ENCODE results near the gene ATG2A.
A peak's percentile ranks its signal among the peaks of the same experiment; 100 is the strongest.

ATG2A gene

DNA sequence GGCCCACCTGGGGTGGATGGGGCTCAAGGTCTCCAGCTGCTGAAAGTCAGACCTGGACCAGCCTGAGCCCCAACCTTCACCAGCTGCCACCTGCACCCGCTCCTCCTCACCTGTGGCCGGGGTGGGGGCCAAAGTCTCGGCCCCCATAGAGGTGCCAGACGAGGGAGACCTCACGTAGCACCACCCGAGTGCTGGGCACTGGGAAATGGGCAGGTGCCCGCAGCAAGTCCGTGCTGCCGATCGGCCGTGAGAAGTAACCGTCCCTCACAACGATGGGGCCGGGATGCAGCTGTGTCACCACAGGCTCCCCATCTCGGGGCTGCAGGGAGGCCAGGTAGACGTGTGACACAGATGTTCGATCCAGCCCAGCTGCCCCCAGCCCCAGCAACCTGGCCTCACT, 16.2 kb downstream of the ATG2A start:
- no peak for DNase-seq

DNA sequence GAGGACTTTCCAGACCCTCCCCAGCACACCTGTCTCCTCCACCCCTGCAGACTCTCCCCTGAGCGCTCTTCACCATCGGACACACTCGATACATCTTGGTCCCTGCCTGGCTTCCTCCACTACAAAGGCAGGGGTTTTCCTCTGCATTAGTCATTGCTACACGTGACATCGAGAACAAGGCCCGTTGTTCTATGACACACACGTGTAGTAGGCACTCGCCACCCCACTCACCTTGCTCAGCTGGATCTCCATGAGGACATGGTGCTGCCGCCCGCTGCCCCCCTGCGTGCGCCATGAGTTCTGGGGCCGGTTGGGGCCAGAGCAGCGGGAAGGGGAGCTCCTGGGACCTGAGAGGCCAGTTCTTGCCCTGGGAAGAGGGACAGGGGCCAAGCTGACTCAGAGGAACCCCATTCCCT, 16.7 kb downstream of the ATG2A start:
- peak; percentile 57 to 58 (median 57) for DNase-seq

DNA sequence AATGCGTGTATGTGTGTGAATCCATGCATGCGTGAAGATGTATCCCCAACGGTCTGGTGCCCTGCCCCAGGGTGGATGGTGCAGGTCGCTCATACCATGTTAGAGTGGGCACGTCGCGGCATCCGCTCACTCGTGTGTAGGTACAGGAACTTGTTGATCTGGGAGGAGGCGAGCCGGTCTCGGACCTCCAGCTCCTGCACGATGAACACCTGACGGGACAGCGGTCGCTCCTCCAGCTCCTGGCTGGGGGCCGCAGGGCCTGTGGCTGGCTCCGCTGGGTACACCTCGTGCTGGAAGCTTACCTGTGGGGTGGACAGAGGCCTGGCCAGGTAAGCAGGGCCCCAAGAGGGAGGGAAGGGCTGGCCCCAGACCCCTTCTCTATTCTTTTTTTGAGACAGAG, 18.5 kb downstream of the ATG2A start:
- no peak for DNase-seq

DNA sequence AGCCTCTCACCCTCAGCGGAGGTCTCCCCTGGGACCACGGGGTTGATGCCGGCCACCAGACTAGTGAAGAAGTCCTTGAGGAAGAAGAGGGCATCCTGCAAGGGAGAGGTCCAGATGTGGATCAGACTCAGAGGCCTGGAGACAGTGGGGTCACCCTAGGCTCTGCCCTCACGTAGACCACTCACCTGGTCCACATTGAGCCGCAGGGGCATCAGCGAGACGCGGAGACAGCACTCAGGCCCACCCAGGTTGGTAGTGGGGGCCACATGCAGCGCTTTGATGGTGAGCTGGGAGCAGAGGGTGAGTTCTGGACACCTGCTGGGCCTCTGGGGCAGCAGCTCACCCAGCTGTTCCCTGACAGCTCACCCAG, 18.9 kb downstream of the ATG2A start:
- no peak for DNase-seq

DNA sequence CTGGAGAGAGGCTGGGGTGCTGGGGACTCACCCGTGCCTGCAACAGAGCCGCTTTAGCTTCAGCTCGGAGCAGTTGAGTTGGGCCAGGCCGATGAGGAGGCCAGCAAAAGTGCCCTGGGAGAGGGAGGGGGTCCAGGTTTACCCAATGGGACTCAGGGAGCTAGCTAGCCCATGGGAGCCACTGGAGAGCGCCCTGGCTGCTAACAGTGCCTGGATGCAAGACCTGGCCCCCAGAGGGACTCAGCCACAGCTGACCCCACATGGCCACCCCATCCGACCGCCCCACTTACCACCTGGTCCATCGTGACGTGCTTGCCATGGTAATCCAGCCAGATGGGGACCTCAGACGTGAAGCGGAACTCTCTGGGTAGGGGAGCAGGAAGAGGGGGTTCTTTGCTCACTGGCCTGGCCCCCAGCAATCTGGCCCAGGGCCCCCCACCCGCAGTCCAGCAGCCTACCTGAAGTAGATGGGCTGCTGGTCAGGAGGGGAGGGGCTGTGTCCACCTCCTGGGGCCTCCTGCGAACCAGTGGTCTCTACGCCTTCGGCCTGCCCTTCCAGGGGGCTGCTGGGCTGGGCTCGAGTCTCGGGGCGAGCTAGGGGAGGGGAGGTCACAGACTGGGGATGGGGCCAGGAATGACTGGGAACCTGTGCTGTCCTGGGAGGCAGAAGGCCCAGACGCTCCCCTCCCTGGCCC, 19.5 kb downstream of the ATG2A start:
- no peak for DNase-seq

DNA sequence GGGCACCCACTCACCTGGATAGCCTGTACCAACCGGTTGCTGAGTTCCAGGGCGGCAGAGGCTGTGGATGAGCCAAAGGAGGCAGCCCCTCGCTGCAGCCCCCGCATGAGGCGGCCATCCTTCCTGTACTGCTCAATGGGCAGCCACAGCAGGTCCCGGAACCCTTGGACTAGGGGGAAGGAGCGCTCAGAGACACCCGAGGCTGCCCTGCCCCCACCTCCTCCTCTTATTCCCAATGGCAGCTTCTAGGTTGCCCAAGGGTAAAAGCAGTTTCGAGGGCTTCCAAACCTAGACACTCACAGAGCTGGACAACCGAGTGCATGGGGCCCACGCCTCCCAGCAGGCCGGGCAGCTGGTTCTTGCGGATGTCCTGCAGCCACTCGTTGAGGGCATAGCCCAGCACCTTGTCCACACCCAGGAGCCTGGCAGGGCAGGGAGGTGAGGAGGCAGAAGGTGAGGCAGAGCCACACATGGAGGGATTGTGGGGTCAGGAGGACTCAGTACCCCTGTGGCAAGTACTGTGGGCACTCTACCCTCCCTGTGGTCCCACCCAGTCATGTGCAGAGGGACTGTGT, 20.5 kb downstream of the ATG2A start:
- DNase-seq: no peak

DNA sequence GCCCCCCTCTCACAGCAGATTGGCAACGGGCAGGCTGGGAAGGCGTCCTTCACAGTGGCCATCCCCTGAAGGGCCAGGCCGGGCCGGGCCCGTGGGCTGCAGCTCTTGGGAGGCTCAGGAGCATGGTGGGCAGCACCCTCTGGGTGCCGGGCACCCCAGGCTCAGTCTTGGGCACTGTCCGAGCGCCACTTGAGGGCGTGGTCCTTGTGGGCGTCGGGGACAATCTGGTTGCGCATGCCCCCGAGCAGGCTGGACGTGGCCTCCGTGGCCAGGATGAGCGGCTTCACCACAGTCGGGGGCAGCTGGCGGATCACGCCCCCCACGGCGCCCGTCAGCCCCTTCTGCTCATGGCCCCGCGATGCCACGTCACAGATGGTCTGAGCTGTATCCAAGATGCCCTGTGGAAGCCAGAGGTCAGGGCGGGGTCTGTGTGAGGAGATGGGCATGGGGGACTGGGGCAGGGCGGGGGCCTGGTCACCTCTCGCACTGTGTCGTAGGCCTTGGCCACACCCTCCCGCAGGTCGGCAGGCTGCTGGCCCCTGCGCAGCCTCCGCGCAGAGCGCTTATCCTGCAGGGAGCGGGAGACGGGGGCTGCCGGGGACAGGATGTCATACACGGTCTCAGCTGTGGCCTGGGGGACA, 22.1 kb downstream of the ATG2A start:
- DNase-seq: no peak

DNA sequence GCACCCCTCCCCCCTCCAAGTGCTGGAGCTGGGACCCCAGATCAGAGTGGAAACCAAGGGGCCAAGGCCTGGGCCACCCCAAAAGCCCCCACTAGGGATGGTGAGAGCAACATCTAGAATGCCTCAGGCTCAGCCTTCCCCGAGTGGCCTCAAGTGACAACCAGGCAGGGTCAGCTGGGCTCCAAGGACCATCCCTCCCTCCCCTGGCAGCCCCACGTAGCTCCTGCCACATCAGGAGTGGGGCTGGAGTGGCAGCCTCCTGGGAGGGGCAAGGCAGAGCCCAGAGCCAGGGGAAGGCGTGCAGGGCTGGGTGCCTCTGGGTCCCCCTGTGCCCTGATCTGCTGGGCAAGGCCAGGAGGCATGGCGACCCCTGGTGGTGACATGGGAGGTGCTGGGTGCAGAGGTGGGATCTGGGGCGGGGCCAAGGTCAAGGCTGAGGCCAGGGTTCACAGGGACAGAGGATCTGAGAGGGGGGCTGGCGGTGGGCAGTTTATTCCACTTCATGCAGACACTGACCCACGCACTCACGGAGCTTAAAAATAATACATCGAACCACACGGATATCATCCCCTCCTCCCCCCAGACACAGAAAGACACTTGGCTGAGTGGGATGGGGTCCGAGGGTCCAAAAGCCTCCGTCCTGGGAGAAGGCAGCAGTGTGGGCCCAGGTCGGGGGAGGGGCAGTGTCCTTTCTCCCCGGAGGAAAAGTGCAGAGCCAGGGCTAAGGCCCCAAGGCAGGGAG, 22.8 kb downstream of the ATG2A start:
- DNase-seq: peak; percentile 88 to 97 (median 94)

DNA sequence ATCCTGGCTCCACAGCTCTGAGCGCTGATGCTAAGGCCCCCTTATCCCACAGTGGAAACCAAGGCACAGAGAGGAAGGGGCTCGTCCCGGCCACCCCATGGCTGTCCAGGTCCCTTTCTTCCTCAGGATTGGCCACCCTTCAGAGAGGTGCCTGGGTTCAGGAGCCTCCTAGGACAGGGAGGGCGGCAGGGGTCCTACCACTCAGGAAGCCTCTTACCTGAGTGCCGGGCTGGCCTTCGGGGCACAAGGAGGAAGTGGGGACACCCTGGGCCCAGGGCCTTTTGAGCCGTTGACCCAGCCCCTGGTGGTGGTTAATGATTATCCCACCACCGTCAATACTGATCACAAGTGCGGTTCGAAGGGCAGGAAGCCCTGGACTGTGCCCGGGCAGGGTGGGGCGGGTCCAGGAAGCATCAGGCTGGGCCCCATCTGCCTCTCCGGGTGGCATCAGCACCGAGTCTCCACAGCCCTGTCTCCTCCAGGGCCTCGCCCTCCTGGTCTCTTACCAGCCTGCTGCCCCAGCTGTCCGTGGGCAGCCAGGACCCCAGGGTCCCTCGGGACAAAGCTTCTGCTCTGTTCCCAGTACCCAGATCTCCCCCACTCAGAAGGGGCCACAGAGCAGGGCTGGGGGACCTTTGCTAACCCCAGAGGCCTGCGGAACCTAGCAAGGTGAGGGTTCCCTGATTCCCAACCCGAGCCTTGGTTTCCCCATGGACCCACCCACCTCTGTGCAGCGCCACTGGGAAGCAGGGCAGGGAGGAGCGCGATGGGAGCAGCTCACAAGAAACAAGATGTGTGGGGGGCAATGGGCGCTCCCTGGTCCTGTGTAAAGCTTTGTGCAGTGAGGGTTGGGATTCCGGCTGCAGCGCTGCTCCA, 23.6 kb downstream of the ATG2A start:
- DNase-seq: no peak

DNA sequence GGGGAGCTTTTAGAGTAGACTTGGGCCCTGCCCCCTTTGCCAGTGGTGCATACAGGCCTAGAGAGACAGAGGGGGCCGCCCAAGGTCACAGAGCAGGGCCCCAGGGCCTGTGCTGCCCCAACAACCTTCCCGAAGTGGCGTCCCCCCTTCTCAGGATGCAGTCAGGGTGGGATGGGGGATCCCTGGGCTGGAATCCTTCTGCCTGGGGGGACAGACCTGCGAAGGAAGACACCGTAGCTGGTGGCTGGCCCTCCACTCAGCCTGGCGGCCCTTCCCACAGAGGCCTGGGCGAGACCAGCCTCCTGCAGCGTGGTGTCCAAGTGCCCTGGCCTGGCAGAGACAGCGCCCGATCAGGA, 24.2 kb downstream of the ATG2A start:
- DNase-seq: no peak

DNA sequence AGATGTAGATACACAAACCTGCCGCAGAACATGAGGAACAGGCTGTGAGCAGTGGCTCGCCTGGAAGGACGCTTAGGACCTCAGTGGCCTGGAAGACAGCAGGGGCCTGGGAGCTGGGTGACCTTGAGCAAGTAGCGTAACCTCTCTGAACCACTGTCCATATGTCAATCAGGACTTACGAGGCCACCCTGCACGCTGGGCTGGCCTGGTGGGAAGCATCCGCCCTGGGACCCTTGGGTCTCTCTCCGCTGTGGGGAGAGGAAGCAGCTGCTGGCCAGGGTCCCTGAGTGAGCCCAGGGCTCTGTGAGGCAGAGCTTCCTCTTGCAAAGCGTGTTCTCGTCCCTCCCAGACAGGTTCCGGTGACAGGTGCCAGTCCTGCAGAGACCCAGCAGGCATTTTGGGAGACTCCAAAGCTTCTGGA, 24.6 kb downstream of the ATG2A start:
- DNase-seq: no peak

DNA sequence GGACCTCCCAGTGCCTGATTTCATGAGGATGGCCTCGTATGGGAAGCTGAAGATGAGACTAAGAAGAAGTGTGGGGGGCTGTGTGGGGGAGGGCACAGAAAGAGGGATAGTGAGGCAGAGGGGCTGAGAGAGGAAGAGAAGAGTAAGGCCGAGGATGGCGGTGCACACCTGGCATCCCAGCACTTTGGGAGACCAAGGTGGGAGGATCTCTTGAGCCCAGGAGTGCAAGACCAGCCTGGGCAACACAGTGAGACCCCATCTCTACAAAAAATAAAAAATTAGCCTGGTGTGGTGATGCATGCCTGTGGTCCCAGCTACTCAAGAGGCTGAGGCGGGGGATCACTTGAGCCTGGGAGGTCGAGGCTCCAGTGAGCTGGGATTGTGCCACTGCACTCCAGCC, 25.1 kb downstream of the ATG2A start:
- DNase-seq: no peak

DNA sequence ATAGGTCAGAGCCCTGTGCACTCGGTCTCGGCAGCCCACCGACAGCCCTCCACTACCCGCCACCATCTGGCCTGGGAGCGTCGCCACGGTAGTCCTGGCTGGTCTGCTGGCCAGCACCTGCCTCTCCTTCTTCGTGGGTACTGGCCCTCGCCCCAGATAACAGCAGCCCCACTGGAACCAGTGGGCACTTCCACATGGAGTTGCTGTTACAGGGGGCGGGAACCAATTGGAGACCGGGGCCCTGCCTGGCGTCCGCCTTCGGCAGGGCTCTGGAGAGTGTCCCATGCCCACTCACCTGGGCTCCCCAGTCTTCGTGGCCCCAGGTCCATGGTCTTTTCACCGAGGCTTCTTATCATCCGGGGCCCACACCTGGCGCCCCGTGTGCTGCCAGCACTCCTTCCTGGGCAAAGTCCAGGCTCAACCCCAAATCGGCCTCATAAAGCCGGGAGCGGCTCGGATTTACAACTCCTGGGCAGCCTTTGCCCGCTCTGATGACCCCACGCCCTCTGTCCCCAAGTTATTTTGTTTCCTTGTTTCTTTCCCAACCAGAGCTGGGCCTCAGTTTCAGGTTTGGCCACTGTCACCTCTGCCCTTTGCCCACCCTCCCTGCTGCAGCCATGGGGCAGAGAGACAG, 25.7 kb downstream of the ATG2A start:
- DNase-seq: no peak

DNA sequence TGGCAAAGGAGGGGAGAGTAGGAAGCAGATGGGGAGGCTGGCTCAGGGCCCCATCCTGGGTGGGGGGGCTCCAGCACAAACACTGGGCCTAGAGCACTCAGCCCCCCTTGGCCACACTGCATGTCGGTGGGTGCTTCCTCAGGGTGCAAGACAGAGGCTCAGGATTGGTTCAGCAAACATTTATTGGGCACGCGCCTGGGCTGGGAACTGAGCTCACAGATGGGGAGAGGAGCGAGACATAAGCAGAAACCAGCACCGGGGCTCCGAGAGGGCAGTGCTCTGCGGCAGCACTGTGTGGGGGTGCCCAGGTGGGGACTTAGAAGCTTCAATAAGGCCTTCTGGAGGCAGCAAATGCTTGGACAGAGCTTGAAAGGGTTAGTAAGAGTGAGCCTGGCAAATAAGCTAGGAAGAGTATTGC, 26.5 kb downstream of the ATG2A start:
- DNase-seq: no peak

DNA sequence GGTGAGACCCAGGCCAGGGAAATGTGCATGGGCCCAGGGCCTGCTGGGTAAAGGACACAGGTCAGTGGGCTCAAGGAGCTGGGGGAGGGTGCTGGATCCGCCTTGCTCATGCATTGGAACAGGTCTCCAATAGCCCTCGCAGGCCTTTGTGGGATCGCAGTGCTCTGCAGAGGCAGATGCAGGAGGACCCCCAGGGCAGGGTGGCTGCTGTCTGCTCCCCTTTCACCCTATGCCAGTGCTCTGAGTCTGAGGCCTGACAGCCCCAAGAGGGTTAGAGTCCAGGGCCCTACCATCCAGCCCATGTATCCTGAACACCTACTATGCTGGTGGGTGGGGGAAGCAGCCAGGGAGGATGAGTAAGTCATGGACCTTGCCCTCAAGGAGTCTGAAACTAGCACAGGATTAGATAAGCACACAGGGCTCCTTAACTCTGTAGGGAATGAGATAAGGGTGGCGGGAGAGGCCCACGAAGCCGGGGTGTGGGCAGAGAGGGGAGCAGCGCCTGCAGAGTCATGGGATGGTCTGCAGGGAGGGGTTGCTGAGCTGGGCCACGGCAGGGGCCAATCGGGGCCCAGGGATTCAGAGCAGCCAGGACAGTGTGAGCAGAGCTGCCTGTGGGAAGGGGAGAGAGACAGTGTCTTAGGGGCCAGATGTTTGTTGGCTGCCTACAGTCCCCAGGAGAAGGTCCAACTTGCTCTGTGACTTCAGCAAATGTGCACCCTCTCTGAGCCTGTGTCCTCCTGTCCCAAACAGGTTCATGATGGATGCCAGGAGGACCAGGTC, 28.1 kb downstream of the ATG2A start:
- DNase-seq: peak in 2 of 3 donors; percentile 33 to 47

DNA sequence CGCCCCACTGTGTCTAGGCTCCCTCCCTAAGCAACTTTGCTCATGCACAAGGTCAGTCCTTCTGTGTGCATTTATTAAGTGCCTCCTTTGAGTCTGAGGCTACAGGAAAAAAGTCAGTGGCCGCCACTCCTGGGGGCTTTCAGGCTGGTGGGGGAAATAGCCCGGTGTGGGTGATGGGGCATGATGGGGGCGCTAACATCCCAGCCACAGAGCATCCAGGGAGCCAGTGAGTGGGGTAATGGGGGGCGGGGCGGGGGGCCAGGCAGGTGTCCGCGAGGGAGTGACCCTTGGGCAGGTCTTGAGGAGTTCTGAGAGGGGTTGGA, 28.6 kb downstream of the ATG2A start:
- DNase-seq: no peak

DNA sequence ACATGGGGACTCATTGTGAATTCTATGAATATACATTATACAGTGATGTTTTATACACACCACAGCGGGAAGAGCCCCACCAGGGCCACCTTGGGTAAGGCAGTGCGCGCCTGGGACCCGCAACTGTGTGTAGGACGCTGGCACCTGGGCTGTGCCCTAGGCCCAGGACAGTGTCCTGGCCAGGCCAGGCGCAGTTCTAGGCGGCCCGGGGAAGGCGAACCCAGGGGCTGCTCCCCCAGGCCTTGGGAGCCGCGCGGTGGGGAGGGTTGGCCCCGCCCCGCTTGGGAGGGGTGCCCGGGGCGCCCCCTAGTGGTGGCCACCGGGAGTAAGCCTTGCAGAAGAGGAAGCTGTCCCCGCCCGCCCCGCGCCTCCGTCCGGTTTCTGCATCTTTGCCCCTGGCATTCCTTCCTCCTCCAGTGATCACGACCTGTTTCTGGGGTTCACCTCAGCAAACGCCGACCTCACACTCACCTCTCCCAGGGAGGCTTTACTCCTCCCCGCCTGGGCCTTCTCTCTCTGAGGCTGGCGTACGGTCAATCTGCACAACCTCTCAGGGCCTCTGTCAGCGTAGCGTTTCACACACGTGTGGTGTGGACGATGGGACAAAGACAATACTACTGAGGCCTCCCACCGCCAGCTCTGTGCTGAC, 29.1 kb downstream of the ATG2A start:
- peak; percentile 82 to 95 (median 88) for DNase-seq

DNA sequence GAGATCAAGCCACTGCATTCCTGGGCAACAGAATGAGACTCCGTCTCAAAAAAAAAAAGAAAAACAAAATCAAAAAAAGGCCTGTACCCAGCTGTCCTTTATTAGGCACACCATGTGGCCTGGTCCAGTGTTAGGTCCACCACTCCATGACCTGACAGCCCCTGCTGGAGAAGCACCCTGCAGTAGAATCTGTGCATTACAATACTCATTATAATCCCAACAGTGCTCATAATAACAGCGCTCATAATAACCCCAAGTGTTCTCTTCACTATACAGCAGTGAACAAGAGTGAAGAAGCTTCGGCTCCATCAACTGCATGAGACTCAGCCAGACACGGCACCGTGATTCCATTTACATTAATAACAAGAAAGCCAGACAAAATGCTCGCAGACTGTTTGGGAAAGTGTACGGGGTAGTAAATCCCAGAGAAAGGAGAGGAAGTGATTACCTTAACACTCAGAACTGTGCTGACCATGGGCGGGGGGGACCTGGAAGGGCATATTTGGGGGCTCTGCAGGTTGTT, 29.7 kb downstream of the ATG2A start:
- DNase-seq: no peak

DNA sequence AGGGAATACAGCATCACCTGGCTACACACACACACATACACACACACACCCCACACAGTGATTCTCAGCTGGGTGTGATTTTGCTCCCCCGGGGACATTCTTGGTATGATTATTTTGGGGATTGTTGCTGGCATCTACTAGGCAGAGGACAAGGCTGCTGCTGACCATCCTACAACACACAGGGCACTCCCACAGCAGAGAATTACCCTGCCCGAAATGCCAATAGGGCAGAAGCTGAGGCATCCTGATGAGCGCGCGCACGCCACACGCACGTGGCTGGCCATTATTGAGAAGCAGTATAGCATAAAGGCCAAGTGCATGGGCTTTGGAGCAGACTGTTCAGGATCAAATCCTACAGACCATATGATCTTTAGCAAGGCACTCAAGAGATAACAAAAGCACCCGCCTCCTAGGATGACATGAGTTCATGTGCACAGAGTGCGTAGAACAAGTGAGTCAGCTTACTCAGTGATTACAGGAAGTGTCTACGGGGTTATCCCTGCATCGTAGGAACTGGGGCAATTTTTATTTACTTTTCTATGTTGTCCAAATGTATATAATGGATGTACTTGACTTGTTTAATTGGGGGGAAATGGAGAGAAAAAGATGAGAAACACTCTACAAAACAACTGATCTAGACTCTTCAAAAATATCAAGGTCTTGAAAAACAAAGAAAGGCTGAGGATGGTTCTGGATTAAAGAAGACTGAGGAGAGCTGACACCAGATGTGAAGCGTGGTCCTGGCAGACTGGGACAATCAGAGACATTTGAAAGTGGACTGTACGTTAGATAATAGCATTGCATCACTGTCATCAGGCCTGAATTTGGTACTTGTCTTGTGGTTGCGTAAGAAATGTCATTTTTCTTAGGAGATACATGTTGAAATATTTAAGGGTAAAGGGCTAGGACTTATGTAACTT, 31.4 kb downstream of the ATG2A start:
- DNase-seq: peak; percentile 88 to 97 (median 95)

DNA sequence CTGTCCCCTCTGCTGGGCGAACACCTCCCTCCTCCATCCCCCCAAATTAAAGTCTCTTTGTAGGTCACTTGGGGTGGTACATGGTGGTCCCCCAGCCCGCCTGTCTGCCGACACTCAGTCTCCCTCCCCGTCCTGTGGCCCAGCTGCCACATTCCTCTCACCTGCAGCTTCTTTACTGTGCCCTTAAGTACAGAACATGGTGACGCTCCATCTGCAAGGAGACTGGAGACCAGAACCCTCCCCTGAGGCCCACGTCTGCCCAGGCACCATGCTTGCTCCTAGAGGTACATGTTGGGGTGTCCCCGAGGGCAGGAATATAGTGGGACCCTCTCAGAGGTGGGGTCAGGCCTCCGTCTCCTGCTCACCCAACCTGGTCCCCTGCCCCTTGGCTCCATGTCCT, 33.0 kb downstream of the ATG2A start:
- no peak for DNase-seq
